ENCODE measurements around the gene ETF1. TPM values are rescaled to one million over a fixed set of nuclear protein-coding genes. Genes with fewer than 3 reads are reported as not detected.

Gene ETF1
- polyA plus RNA-seq, 1 experiment: 107 TPM

DNA sequence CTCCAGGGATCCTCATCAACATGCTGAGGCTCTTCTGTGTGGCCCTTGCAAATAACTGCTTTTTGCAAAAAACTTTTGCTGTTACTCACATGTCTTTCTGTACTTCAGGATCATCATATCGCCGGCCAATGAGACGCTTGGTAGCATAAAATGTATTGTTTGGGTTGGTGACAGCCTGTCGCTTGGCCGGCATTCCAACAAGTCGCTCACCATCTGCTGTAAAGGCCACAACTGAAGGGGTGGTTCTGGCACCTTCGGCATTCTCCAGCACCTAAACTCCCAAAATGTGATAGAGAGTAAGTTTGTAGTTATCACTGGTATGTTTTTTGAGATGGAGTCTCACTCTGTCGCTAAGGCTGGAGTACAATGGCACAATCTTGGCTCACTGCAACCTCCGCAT, 27.8 kb upstream of the ETF1 start:
- no peak for DNase-seq (ENCODE audit: low read depth, low spot score)
- Histone ChIP-seq H3K27ac (ENCODE audit: low read depth, low read length) (peak overlapping the region; percentile 0), H3K9me3 (ENCODE audit: control insufficient read depth, insufficient read depth, low read length) (no peaks in the 10 kb centered on the region), H3K4me3 (ENCODE audit: low read depth, low read length) (no peak overlapping the region), H3K27me3 (ENCODE audit: control insufficient read depth, insufficient read depth, low read length) (no peaks in the 10 kb centered on the region)
- CTCF ChIA-PET: no interaction called here
- TF ChIP-seq, protein P1, sequence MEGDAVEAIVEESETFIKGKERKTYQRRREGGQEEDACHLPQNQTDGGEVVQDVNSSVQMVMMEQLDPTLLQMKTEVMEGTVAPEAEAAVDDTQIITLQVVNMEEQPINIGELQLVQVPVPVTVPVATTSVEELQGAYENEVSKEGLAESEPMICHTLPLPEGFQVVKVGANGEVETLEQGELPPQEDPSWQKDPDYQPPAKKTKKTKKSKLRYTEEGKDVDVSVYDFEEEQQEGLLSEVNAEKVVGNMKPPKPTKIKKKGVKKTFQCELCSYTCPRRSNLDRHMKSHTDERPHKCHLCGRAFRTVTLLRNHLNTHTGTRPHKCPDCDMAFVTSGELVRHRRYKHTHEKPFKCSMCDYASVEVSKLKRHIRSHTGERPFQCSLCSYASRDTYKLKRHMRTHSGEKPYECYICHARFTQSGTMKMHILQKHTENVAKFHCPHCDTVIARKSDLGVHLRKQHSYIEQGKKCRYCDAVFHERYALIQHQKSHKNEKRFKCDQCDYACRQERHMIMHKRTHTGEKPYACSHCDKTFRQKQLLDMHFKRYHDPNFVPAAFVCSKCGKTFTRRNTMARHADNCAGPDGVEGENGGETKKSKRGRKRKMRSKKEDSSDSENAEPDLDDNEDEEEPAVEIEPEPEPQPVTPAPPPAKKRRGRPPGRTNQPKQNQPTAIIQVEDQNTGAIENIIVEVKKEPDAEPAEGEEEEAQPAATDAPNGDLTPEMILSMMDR (IDR thresholded peaks at IDR 0.05; ENCODE audit: low read depth, low read length): no peak
- POLR2A ChIA-PET: interaction anchor here (0.7 kb wide), 2 partner anchors 126 to 156 kb away, joined by 3 to 6 read pairs; no protein-coding TSS in a partner anchor

DNA sequence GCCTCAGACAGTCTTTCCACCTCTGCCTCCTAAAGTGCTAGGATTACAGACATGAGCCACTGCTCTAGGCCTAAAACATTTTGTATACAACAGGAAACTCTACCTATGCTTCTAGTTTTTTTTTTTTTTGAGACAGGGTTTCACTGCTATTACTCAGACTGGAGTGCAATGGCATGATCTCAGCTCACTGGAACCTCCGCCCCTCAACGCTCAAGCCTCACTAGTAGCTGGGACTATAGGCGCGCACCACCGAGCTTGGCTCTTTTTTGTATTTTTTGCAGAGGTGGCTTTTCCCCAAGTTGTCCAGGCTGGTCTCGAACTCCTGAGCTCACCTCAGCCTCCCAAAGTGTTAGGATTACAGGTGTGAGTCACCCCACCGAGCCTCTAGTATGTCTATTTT, 26.7 kb upstream of the ETF1 start:
- POLR2A ChIA-PET: interaction anchor here (1.0 kb wide), 1 partner anchor 27 kb away, joined by 3 read pairs; the partner anchor contains the start of gene ETF1

DNA sequence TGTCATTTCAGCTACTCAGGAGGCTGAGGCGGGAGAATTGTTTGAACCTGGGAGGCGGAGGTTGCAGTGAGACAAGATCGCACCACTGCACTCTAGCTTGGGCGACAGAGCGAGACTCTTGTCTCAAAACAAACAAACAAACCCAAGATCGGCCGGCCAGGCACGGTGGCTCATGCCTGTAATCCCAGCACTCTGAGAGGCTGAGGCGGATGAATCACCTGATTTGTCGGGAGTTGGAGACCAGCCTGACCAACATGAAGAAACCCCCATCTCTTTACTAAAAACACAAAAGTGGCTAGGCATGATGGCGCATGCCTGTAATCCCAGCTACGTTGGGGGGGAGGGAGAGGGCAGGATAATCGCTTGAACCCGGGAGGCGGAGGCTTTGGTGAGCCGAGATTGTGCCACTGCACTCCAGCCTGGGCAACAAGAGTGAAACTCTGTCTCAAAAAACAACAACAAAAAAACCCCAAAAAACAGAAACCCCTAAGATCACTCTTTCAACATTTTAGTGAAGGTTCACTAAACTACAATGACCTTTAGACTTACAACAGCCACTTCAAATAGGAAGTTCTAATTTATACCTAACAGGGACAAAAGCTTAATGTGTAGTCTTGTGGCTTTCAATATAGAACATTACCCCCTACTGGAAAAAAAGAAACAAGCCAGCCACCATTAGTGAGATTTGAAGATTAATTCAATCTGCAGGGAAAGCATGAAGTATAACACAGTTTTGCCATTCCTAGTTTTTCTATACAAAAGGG, 25.2 kb upstream of the ETF1 start:
- Histone ChIP-seq H3K27ac (ENCODE audit: low read depth, low read length) (no peak overlapping the region), H3K4me3 (ENCODE audit: low read depth, low read length) (no peak overlapping the region), H3K9me3 (ENCODE audit: control insufficient read depth, insufficient read depth, low read length) (no peaks in the 10 kb centered on the region), H3K27me3 (ENCODE audit: control insufficient read depth, insufficient read depth, low read length) (no peaks in the 10 kb centered on the region)
- TF ChIP-seq, protein P1 (IDR thresholded peaks at IDR 0.05; ENCODE audit: low read depth, low read length): 0 out of 2 replicates have a peak, but pooled peaks have one; percentile 13
- no peak for DNase-seq (ENCODE audit: low read depth, low spot score)
- CTCF ChIA-PET: interaction anchor here (4.0 kb wide), 1 partner anchor 20 kb away, joined by 13 read pairs; no protein-coding TSS in a partner anchor
- POLR2A ChIA-PET: no interaction called here

More for the DNA sequence above, 26.7 kb upstream of the ETF1 start:
- TF ChIP-seq, protein P1 (IDR thresholded peaks at IDR 0.05; ENCODE audit: low read depth, low read length): no peak
- Histone ChIP-seq H3K9me3 (ENCODE audit: control insufficient read depth, insufficient read depth, low read length) (no peaks in the 10 kb centered on the region), H3K27ac (ENCODE audit: low read depth, low read length) (no peak overlapping the region), H3K4me3 (ENCODE audit: low read depth, low read length) (no peak overlapping the region), H3K27me3 (ENCODE audit: control insufficient read depth, insufficient read depth, low read length) (no peaks in the 10 kb centered on the region)
- DNase-seq (ENCODE audit: low read depth, low spot score): no peak
- CTCF ChIA-PET: interaction anchor here (0.6 to 1.5 kb wide), 2 partner anchors 10 to 751 kb away, joined by 3 to 6 read pairs; no protein-coding TSS in a partner anchor

DNA sequence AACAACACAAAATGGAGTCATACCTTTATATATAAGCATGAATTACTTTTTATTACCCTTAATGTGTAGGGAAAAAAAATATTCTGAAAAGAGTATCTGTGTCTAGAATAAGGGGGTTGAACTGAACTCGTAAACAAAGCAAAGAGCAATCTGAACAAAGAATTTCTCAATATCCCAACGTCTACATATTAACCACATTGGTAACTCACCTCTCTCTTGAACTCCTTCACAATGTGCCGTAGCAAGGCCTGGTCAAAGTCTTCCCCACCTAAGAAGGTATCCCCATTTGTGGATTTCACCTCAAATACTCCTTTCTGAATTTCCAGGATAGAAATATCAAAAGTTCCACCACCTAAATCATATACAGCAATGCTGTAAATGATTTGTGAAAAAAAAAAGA, 23.8 kb upstream of the ETF1 start:
- H3K27me3 ChIP-seq (ENCODE audit: control insufficient read depth, insufficient read depth, low read length): no peaks in the 10 kb centered on the region
- TF ChIP-seq, protein P1 (IDR thresholded peaks at IDR 0.05; ENCODE audit: low read depth, low read length): no peak
- H3K4me3 ChIP-seq (ENCODE audit: low read depth, low read length): no peak overlapping the region
- no peak for DNase-seq (ENCODE audit: low read depth, low spot score)
- ChIA-PET POLR2A (interaction anchor here (1.2 kb wide), 1 partner anchor 8 kb away, joined by 6 read pairs; the partner anchor contains the start of gene HSPA9), CTCF (interaction anchor here (2.2 to 4.0 kb wide), 2 partner anchors 13 to 19 kb away, joined by 5 to 13 read pairs; no protein-coding TSS in a partner anchor)
- no peak overlapping the region for H3K27ac ChIP-seq (ENCODE audit: low read depth, low read length)
- H3K9me3 ChIP-seq (ENCODE audit: control insufficient read depth, insufficient read depth, low read length): no peaks in the 10 kb centered on the region

Measured in AG04450 (cell line).